ENCODE measurements around the gene PRLR.

PRLR gene

DNA sequence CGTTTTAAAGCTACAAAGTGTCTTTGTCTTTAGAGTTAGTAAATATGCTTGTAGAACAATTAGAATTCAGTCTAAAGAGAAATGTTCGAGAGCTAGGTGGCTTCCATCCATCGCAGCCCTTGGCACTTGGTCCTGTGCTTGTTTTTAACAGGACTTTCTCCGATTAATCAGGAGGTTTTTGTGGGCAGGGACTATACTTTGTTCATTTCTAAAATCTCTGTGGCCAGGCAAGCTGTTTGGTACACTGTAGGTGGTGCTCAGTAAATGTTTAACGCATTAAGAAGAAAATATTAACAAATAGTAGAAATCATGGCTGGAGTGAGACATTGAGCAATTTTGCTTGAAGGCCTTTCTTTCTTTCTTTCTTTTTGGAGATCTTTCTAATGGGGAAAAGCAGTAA, 203.3 kb downstream of the PRLR start:
- H3K27ac ChIP-seq = no peak overlapping the region
- TF ChIP-seq, protein P1, sequence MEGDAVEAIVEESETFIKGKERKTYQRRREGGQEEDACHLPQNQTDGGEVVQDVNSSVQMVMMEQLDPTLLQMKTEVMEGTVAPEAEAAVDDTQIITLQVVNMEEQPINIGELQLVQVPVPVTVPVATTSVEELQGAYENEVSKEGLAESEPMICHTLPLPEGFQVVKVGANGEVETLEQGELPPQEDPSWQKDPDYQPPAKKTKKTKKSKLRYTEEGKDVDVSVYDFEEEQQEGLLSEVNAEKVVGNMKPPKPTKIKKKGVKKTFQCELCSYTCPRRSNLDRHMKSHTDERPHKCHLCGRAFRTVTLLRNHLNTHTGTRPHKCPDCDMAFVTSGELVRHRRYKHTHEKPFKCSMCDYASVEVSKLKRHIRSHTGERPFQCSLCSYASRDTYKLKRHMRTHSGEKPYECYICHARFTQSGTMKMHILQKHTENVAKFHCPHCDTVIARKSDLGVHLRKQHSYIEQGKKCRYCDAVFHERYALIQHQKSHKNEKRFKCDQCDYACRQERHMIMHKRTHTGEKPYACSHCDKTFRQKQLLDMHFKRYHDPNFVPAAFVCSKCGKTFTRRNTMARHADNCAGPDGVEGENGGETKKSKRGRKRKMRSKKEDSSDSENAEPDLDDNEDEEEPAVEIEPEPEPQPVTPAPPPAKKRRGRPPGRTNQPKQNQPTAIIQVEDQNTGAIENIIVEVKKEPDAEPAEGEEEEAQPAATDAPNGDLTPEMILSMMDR (conservative IDR thresholded peaks at IDR 0.05) = no peak
- TF ChIP-seq ZFX (IDR thresholded peaks at IDR 0.05) = no peak

DNA sequence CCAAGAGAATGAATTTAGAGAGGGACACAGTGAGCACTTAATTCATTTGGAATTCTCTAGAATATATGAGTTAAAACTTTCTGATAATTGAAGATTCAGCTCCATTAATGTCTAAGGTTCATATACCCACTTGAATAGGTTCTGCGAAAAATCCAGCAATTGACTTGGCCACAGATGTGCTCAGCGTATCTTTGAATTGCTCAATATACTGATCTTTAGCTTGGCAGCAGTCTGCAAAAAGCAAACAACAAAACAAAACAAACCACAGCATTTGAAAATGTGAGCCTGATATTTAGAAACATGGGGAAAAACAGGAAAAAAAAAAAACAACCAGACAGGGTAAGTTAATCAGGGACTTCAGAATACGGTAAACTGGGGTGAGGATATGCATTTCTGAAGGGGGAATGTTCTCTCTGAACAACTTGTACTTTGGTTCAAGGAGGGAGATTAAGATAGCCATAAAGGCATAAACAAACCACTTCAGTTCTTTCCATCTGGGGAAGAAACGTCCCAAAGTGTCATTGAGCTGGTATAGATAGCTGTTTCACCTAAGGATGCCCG, 203.9 kb downstream of the PRLR start:
- H3K27ac ChIP-seq = no peak overlapping the region
- TF ChIP-seq, protein P1 (conservative IDR thresholded peaks at IDR 0.05) = no peak
- TF ChIP-seq ZFX (IDR thresholded peaks at IDR 0.05) = no peak

DNA sequence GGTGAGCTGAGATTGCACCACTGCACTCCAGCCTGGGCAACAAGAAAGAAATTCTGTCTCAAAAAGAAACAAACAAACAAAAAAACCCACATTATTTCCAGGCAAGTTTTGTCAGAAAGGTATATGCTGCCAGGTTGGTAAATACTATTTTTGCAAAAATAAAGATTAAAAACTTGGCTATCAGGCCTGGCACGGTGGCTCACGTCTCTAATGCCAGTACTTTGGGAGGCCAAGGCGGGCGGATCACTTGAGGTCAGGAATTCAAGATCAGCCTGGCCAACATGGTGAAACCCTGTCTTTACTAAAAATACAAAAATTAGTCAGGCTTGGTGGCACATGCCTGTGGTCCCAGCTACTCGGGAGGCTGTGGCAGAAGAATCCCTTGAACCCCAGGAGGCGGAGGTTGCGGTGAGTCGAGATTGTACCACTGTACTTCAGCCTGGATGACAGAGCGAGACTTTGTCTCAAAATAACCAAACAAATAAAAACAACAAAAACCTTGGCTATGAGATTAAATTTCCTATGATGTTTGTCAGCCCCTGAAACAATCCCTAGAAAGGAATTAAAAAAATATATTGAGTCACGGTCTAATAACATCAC, 205.3 kb downstream of the PRLR start:
- H3K27ac ChIP-seq = no peak overlapping the region
- TF ChIP-seq, protein P1 (conservative IDR thresholded peaks at IDR 0.05) = no peak
- TF ChIP-seq ZFX (IDR thresholded peaks at IDR 0.05) = no peak

DNA sequence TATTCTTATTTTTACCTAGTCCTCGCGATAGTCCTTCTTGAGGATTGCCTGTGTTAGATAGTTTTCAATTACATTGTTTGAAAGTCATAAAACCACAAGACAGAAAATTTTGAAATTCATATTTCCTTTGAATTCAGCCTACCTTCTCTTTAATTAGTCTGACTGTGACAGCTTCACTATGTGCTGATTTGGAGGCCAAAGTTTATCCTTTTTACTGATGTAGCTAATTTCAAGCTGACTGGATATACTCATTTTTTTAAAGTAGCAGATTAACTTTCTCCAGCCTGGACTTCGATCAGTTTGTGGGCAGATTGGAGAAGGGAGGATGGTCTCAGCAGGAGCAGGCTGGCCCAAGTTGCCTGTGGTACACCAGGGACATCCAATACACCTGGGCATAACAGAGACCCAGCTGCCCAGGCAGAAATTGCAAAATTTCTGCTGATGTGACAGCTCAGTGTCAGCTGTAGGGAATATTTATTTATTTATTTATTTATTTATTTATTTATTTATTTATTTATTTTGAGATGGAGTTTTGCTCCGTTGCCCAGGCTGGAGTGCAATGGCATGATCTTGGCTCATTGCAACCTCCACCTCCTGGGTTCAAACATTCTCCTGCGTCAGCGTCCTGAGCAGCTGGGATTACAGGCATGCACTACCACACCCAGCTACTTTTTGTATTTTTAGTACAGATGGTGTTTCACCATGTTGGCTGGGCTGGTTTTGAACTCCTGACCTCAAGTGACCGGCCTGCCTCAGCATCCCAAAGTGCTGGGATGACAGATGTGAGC, 206.7 kb downstream of the PRLR start:
- TF ChIP-seq ZFX (IDR thresholded peaks at IDR 0.05) = no peak
- TF ChIP-seq, protein P1 (conservative IDR thresholded peaks at IDR 0.05) = no peak
- H3K27ac ChIP-seq = no peak overlapping the region

DNA sequence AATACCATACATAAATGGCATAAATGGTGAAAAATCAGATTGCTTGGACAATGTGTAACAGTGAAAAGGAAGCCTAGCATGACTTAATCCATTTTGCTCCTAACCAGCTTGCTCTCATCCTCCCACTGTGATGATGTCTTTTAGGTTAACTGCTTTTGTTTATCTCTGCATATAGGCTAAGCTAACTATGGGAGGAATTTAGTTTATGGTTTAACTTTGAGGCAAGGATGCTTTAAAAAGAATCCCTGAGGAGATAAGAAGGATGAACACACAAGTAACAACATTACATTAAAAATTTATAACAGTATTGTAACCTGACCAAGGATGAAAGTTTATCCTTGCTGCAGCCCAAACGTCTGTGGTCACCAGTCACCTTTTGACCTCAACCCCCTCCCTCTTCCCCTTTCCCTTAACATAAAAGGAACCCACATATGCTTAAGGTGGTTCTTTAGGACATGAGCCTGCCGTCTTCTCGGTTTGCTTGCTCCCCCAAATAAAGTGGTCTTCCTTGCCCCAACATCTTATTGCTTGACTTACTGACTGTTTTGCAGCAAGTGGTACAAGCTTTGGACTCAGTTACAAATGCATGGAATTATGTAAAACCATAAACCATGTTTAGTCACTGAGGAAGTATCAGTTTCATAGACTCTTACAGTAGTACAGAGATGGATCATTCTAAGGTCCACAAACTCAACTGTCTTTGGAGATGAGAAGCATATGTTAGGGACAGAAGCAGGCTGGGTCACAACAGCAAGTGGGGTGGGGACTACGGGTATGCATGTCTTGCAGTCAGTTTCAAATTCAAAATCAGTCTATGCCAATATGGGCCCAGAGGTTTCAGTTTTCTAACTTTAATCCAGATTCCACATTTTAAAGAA, 213.9 kb downstream of the PRLR start:
- TF ChIP-seq ZFX (IDR thresholded peaks at IDR 0.05) = no peak
- TF ChIP-seq, protein P1 (conservative IDR thresholded peaks at IDR 0.05) = no peak
- H3K27ac ChIP-seq = no peak overlapping the region

DNA sequence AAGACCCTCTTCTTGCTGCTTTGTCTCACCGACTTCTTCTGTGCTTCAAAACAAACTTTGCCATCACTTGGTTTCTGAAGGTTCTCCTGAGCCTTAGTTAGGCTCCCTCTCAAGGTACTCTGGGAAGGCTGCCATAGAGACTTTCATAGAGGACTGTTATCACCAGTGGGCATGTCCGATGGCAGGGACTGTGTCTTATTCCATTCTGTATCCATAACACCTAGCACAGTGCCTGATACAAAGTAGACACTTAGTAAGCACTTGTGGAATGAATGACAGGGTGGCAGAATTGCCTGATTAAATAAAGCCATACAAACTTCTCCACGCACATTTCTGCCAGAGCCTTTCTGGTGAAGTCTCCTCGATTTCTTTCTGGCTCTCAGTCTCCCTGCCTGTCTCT, 215.2 kb downstream of the PRLR start:
- H3K27ac ChIP-seq = no peak overlapping the region
- TF ChIP-seq, protein P1 (conservative IDR thresholded peaks at IDR 0.05) = no peak
- TF ChIP-seq ZFX (IDR thresholded peaks at IDR 0.05) = no peak

Measured in C4-2B (cell line).